ENCODE data around the gene FZD2.
A peak's percentile ranks its signal among the peaks of the same experiment; 100 is the strongest.
"Not testable (repeated sequence)": the region's sequence is repeated elsewhere in the genome, so short reads cannot be mapped to it uniquely, and the experiment has no call there.

Gene FZD2

GRCh38 chr17:44587339-44587738 lies 30.1 kb downstream of the FZD2 start:
- DNase-seq (ENCODE audit: extremely low read depth, low read depth), result peak; percentile 63

DNA sequence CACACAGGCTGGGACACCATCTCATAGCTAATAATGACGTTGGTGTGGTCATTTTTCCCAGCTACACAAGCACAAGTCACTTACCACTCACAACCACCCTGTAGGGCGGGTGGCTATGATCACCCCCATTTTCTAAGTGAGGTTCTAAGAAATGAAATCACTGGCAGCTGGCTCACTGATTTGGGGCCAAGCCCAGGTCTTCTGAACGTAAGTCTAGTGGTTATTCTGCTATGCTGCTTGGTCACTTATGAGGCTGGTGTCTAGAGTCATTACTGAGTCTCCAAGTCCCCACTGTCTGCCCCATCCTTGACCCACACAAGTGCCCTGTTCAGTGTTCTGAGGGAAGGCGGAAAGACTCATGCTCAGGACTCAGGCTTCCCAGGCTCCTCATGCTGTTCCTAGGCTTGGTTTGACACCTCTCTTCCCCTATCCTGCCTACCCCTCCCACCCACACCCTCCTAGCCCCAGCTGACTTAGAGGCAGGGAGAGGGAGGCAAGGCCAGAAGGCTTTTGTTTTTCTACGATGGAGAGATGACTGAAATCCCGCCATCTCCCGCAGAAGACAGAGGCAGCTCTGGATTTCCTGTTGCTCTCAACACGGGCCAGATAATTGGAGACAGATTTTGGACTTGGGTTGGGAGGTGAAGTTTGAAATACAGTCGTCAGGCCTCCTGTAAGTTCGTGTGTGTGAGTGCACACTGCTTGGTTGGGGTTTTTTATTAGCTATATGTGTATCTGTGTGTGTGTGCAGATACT lies 32.2 kb downstream of the FZD2 start:
- no peak for TF ChIP-seq CTCF (IDR thresholded peaks at IDR 0.05; ENCODE audit: low read depth, low read length)
- DNase-seq (ENCODE audit: extremely low read depth, low read depth), result peak; percentile 32

More at GRCh38 chr17:44587339-44587738, 30.1 kb downstream of the FZD2 start:
- TF ChIP-seq CTCF (IDR thresholded peaks at IDR 0.05; ENCODE audit: low read depth, low read length), result no peak

- DNase-seq (ENCODE audit: extremely low read depth, low read depth), result not testable (repeated sequence)
These were observed 32.8 kb downstream of the FZD2 start for GRCh38 chr17:44590072-44590462.

- DNase-seq (ENCODE audit: extremely low read depth, low read depth), result not testable (repeated sequence)
These were observed 33.5 kb downstream of the FZD2 start for GRCh38 chr17:44590762-44591161.

DNA sequence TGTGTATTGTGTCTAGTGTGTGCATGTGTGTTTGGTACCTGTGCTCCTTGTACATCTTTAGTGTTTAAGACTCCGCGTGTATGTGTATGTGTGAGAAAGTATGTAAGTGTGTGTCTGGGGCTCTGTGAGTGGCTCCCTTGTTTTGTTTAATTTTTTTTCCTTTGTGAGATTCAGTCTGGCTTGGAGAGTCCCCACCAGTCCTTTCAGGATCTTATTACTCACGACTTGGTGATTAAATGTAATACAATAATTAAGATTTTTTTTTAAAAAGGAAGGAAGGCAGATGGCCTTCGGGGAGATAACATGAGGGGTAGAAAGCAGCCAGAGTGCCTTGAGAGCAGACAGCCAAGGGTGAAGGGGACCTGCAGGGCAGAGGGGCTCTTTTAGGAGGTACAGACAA lies 33.9 kb downstream of the FZD2 start:
- DNase-seq (ENCODE audit: extremely low read depth, low read depth), result no peak
- TF ChIP-seq CTCF (IDR thresholded peaks at IDR 0.05; ENCODE audit: low read depth, low read length), result no peak

DNA sequence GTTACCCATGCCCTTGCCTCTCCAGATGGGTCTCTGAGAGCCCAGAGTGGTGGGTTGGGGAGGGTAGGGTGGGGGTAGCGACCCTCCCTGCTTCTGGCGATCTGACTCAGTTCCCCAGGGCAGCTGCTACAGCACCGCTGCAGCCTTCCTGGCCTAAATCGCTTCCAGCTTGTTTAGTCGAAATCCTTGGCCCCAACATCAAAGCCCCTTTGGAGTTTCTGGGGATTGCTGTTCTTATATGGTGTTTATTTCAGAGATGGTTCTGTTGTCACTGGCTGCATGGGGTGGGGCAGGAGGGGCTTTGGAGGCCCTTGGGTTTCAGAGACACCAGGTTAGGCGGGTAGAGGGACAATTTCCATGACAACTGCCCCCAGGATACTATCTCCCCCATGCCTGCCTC lies 35.9 kb downstream of the FZD2 start:
- TF ChIP-seq CTCF (IDR thresholded peaks at IDR 0.05; ENCODE audit: low read depth, low read length), result no peak
- no peak for DNase-seq (ENCODE audit: extremely low read depth, low read depth)

DNA sequence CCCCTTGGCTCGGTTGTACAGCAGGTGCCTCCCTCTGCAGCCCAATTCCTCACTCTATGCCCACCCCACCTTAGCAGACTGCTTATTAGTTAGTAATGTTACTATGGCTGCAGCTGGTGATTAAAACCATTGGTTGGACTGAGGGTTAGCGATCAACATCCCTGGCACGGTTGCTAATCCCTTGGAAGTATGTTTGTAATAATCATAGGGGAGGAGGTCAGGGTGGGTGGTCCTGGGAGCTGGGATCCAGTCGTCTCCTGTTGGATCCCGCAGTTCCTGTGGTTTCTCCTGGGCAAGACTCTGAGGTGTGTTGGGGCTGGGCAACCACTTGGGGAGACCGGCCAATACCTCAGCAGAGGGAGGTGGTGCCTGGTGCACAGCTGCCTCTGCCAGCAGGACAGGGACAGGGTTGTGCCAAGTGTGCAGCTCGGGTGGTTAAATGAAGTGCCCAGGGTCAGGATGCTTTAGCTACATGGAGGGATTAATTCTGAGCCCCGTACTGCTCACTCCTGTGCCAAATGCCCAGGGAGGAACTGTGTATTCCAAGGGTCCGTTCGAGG lies 38.0 kb downstream of the FZD2 start:
- no peak for TF ChIP-seq CTCF (IDR thresholded peaks at IDR 0.05; ENCODE audit: low read depth, low read length)
- no peak for DNase-seq (ENCODE audit: extremely low read depth, low read depth)

- DNase-seq (ENCODE audit: extremely low read depth, low read depth), result no peak
- no peak for TF ChIP-seq CTCF (IDR thresholded peaks at IDR 0.05; ENCODE audit: low read depth, low read length)
These were observed 41.0 kb downstream of the FZD2 start for GRCh38 chr17:44598329-44598728.

All from AG09319 (cell line).